ENCODE measurements around the gene MIS12. TPM values are rescaled to one million over a fixed set of nuclear protein-coding genes. Genes with fewer than 3 reads are reported as not detected.

Gene MIS12
- total RNA-seq, result 10 to 100 TPM; 36.1 to 40.0 TPM

- no peaks in the 10 kb centered on the region for H3K27me3 Mint-ChIP-seq (ENCODE audit: low read depth)
- peaks cover 48% of the 10 kb centered on the region for H3K4me1 Mint-ChIP-seq (ENCODE audit: low read depth)
- CTCF ChIA-PET, result interaction anchor here (0.9 to 4.5 kb wide), 9 partner anchors 9 to 986 kb away, joined by 3 to 20 read pairs (median 3); partner anchors contain the start of gene DHX33
- H3K36me3 Mint-ChIP-seq (ENCODE audit: low read depth), result peaks cover 72% of the 10 kb centered on the region
- POLR2A ChIA-PET, result interaction anchor here (0.5 to 3.9 kb wide), 21 partner anchors 9 to 1452 kb away, joined by 3 to 37 read pairs (median 6); partner anchors contain the start of genes C1QBP, DHX33, NLRP1 and NUP88
- H3K4me3 Mint-ChIP-seq, result peak within 1 kb of the TSS; percentile 96
- ATAC-seq, result peak; percentile 91
- no peaks in the 10 kb centered on the region for H3K9me3 Mint-ChIP-seq (ENCODE audit: insufficient read depth)
- peak; percentile 100 for DNase-seq
- peak within 1 kb of the TSS; percentile 99 for H3K27ac Mint-ChIP-seq
Observed at GRCh38 chr17:5486206-5487124, at the start of gene MIS12. TSS of gene MIS12 (plus strand) at chr17:5486566. CDS start at chr17:5488863, 2,297 bp downstream.

- ATAC-seq, result no peak
- POLR2A ChIA-PET, result interaction anchor here (3.3 kb wide), 1 partner anchor 18 kb away, joined by 38 read pairs; the partner anchor contains the start of genes NUP88 and RPAIN
- H3K27me3 Mint-ChIP-seq (ENCODE audit: low read depth), result no peaks in the 10 kb centered on the region
- H3K4me3 Mint-ChIP-seq, result peak overlapping the region; percentile 77
- CTCF ChIA-PET, result interaction anchor here (1.8 to 4.1 kb wide), 7 partner anchors 11 to 192 kb away, joined by 5 to 25 read pairs (median 10); partner anchors contain the start of genes NUP88, RABEP1 and RPAIN
- DNase-seq, result no peak
- H3K36me3 Mint-ChIP-seq (ENCODE audit: low read depth), result peaks cover 50% of the 10 kb centered on the region
- no peaks in the 10 kb centered on the region for H3K9me3 Mint-ChIP-seq (ENCODE audit: insufficient read depth)
- peaks cover 40% of the 10 kb centered on the region for H3K4me1 Mint-ChIP-seq (ENCODE audit: low read depth)
- H3K27ac Mint-ChIP-seq, result peak overlapping the region; percentile 84
Observed at GRCh38 chr17:5437721-5438317, 48.5 kb upstream of the MIS12 start.

- peak within 1 kb of the TSS; percentile 91 for H3K27ac Mint-ChIP-seq
- H3K27me3 Mint-ChIP-seq (ENCODE audit: low read depth), result no peaks in the 10 kb centered on the region
- DNase-seq (peak; percentile 94), ATAC-seq (peak; percentile 92)
- CTCF ChIA-PET, result interaction anchor here (0.6 to 4.1 kb wide), 39 partner anchors 9 to 328 kb away, joined by 3 to 25 read pairs (median 5); partner anchors contain the start of genes DHX33, NUP88, RABEP1 and RPAIN
- no peaks in the 10 kb centered on the region for H3K9me3 Mint-ChIP-seq (ENCODE audit: insufficient read depth)
- H3K4me3 Mint-ChIP-seq, result peak within 1 kb of the TSS; percentile 77
- peaks cover 48% of the 10 kb centered on the region for H3K36me3 Mint-ChIP-seq (ENCODE audit: low read depth)
- H3K4me1 Mint-ChIP-seq (ENCODE audit: low read depth), result peaks cover 40% of the 10 kb centered on the region
- POLR2A ChIA-PET, result interaction anchor here (0.6 to 3.3 kb wide), 11 partner anchors 11 to 244 kb away, joined by 3 to 38 read pairs (median 3); partner anchors contain the start of genes DERL2, DHX33, MIS12 and NUP88
Observed at GRCh38 chr17:5438716-5439445, 47.5 kb upstream of the MIS12 start, which contains the start of gene C1QBP. TSS of gene C1QBP (minus strand) at chr17:5439155. CDS start at chr17:5439073, 82 bp downstream.

GRCh38 chr17:5439446-5439764, 47.0 kb upstream of the MIS12 start:
- peak overlapping the region; percentile 77 for H3K4me3 Mint-ChIP-seq
- ChIA-PET POLR2A (interaction anchor here (0.6 to 3.3 kb wide), 10 partner anchors 10 to 244 kb away, joined by 3 to 38 read pairs (median 4); partner anchors contain the start of genes DERL2, DHX33, MIS12 and NUP88), CTCF (interaction anchor here (0.6 to 4.1 kb wide), 40 partner anchors 10 to 329 kb away, joined by 3 to 25 read pairs (median 4); partner anchors contain the start of genes DHX33, NUP88, RABEP1 and RPAIN)
- H3K36me3 Mint-ChIP-seq (ENCODE audit: low read depth), result peaks cover 50% of the 10 kb centered on the region
- DNase-seq (no peak), ATAC-seq (no peak)
- no peaks in the 10 kb centered on the region for H3K27me3 Mint-ChIP-seq (ENCODE audit: low read depth)
- H3K9me3 Mint-ChIP-seq (ENCODE audit: insufficient read depth), result no peaks in the 10 kb centered on the region
- H3K4me1 Mint-ChIP-seq (ENCODE audit: low read depth), result peaks cover 40% of the 10 kb centered on the region
- peak overlapping the region; percentile 91 for H3K27ac Mint-ChIP-seq

- Mint-ChIP-seq H3K4me1 (ENCODE audit: low read depth) (peaks cover 11% of the 10 kb centered on the region), H3K9me3 (ENCODE audit: insufficient read depth) (no peaks in the 10 kb centered on the region), H3K27me3 (ENCODE audit: low read depth) (no peaks in the 10 kb centered on the region), H3K27ac (no peak overlapping the region), H3K4me3 (no peak overlapping the region), H3K36me3 (ENCODE audit: low read depth) (peaks cover 46% of the 10 kb centered on the region)
- ChIA-PET POLR2A (no interaction called here), CTCF (interaction anchor here (1.0 kb wide), 1 partner anchor 43 kb away, joined by 3 read pairs; the partner anchor contains the start of genes DERL2 and MIS12)
- DNase-seq (no peak), ATAC-seq (no peak)
Observed at GRCh38 chr17:5443728-5444127, 42.6 kb upstream of the MIS12 start.

- H3K4me3 Mint-ChIP-seq, result no peak overlapping the region
- H3K9me3 Mint-ChIP-seq (ENCODE audit: insufficient read depth), result no peaks in the 10 kb centered on the region
- peaks cover 48% of the 10 kb centered on the region for H3K36me3 Mint-ChIP-seq (ENCODE audit: low read depth)
- no peak for DNase-seq
- POLR2A ChIA-PET, result no interaction called here
- no peak for ATAC-seq
- H3K4me1 Mint-ChIP-seq (ENCODE audit: low read depth), result peaks cover 10% of the 10 kb centered on the region
- CTCF ChIA-PET, result no interaction called here
- no peaks in the 10 kb centered on the region for H3K27me3 Mint-ChIP-seq (ENCODE audit: low read depth)
- H3K27ac Mint-ChIP-seq, result no peak overlapping the region
Observed at GRCh38 chr17:5444209-5444608, 42.2 kb upstream of the MIS12 start.

- ChIA-PET CTCF (no interaction called here), POLR2A (no interaction called here)
- H3K4me3 Mint-ChIP-seq, result no peak overlapping the region
- no peaks in the 10 kb centered on the region for H3K4me1 Mint-ChIP-seq (ENCODE audit: low read depth)
- H3K9me3 Mint-ChIP-seq (ENCODE audit: insufficient read depth), result no peaks in the 10 kb centered on the region
- H3K27me3 Mint-ChIP-seq (ENCODE audit: low read depth), result no peaks in the 10 kb centered on the region
- no peak overlapping the region for H3K27ac Mint-ChIP-seq
- peaks cover 61% of the 10 kb centered on the region for H3K36me3 Mint-ChIP-seq (ENCODE audit: low read depth)
- no peak for ATAC-seq
- no peak for DNase-seq
Observed at GRCh38 chr17:5446786-5447185, 39.6 kb upstream of the MIS12 start.

- ChIA-PET POLR2A (interaction anchor here (0.6 kb wide), 1 partner anchor 932 kb away, joined by 3 read pairs; no protein-coding TSS in a partner anchor), CTCF (interaction anchor here (3.5 kb wide), 1 partner anchor 26 kb away, joined by 19 read pairs; the partner anchor contains the start of gene C1QBP)
- Mint-ChIP-seq H3K9me3 (ENCODE audit: insufficient read depth) (no peaks in the 10 kb centered on the region), H3K27ac (no peak overlapping the region), H3K27me3 (ENCODE audit: low read depth) (no peaks in the 10 kb centered on the region), H3K4me3 (no peak overlapping the region), H3K4me1 (ENCODE audit: low read depth) (peaks cover 36% of the 10 kb centered on the region), H3K36me3 (ENCODE audit: low read depth) (peaks cover 15% of the 10 kb centered on the region)
- ATAC-seq (no peak), DNase-seq (no peak)
Observed at GRCh38 chr17:5464717-5465507, 21.5 kb upstream of the MIS12 start.

- ChIA-PET POLR2A (interaction anchor here (1.6 kb wide), 1 partner anchor 19 kb away, joined by 10 read pairs; the partner anchor contains the start of genes DERL2 and MIS12), CTCF (interaction anchor here (1.0 to 1.5 kb wide), 4 partner anchors 9 to 66 kb away, joined by 3 to 11 read pairs (median 3); partner anchors contain the start of gene C1QBP)
- Mint-ChIP-seq H3K36me3 (ENCODE audit: low read depth) (peaks cover 11% of the 10 kb centered on the region), H3K4me1 (ENCODE audit: low read depth) (peaks cover 39% of the 10 kb centered on the region), H3K4me3 (no peak overlapping the region), H3K9me3 (ENCODE audit: insufficient read depth) (no peaks in the 10 kb centered on the region), H3K27me3 (ENCODE audit: low read depth) (no peaks in the 10 kb centered on the region), H3K27ac (no peak overlapping the region)
- DNase-seq (no peak), ATAC-seq (no peak)
Observed at GRCh38 chr17:5466295-5466694, 20.1 kb upstream of the MIS12 start.

GRCh38 chr17:5467416-5467815, 18.9 kb upstream of the MIS12 start:
- Mint-ChIP-seq H3K4me1 (ENCODE audit: low read depth) (peaks cover 39% of the 10 kb centered on the region), H3K36me3 (ENCODE audit: low read depth) (peaks cover 13% of the 10 kb centered on the region), H3K9me3 (ENCODE audit: insufficient read depth) (no peaks in the 10 kb centered on the region), H3K27me3 (ENCODE audit: low read depth) (no peaks in the 10 kb centered on the region), H3K4me3 (peak overlapping the region; percentile 80), H3K27ac (peak overlapping the region; percentile 79)
- CTCF ChIA-PET, result interaction anchor here (1.5 to 2.4 kb wide), 2 partner anchors 10 to 28 kb away, joined by 3 to 17 read pairs; partner anchors contain the start of gene C1QBP
- DNase-seq, result no peak
- no peak for ATAC-seq
- POLR2A ChIA-PET, result interaction anchor here (1.2 to 5.1 kb wide), 2 partner anchors 19 to 29 kb away, joined by 3 to 27 read pairs; partner anchors contain the start of genes C1QBP, DERL2 and MIS12
